HEK293 (cell line): ENCODE data around the gene TAAR6.

Experiments used
- CTCF ChIP-seq: fragments of 450-650 bp; formaldehyde crosslinking; IDR thresholded peaks from 2 replicates; pipeline ENCODE4 v1.5.1; 2016; ENCODE audit warnings: missing biosample characterization, missing genetic modification characterization
- KLF17 ChIP-seq: fragments of 450-650 bp; formaldehyde crosslinking; IDR thresholded peaks from 2 replicates; pipeline ENCODE4 v1.5.1; 2016; ENCODE audit warnings: missing biosample characterization, missing genetic modification characterization
- ZBTB21 ChIP-seq: fragments of 450-650 bp; formaldehyde crosslinking; IDR thresholded peaks from 2 replicates; pipeline ENCODE4 v1.5.1; 2017; ENCODE audit warnings: missing biosample characterization, missing genetic modification characterization
- ZBTB6 ChIP-seq: fragments of 450-650 bp; formaldehyde crosslinking; IDR thresholded peaks from 2 replicates; pipeline ENCODE4 v1.5.1; 2017; ENCODE audit warnings: missing biosample characterization, missing genetic modification characterization
- ZEB2 ChIP-seq: fragments of 450-650 bp; formaldehyde crosslinking; IDR thresholded peaks from 2 replicates; pipeline ENCODE4 v1.5.1; 2016; ENCODE audit warnings: missing biosample characterization, missing genetic modification characterization
- ZNF132 ChIP-seq: fragments of 450-650 bp; formaldehyde crosslinking; IDR thresholded peaks from 2 replicates; pipeline ENCODE4 v1.5.1; 2017; ENCODE audit warnings: missing biosample characterization, missing genetic modification characterization, borderline replicate concordance
- ZNF302 ChIP-seq: fragments of 450-650 bp; formaldehyde crosslinking; IDR thresholded peaks from 2 replicates; pipeline ENCODE4 v1.5.1; 2016; ENCODE audit warnings: missing biosample characterization, missing genetic modification characterization, low read depth
- ZNF530 ChIP-seq: fragments of 450-650 bp; formaldehyde crosslinking; IDR thresholded peaks from 2 replicates; pipeline ENCODE4 v1.5.1; 2016; ENCODE audit warnings: low read depth, missing biosample characterization, missing genetic modification characterization
- ZNF626 ChIP-seq: fragments of 450-650 bp; sonication (Bioruptor Pico); formaldehyde crosslinking; IDR thresholded peaks from 2 replicates; pipeline ENCODE4 v1.5.1; 2018; ENCODE audit warnings: missing biosample characterization, missing genetic modification characterization, inconsistent platforms
- ZNF707 ChIP-seq: fragments of 450-650 bp; formaldehyde crosslinking; IDR thresholded peaks from 2 replicates; pipeline ENCODE4 v1.5.1; 2016; ENCODE audit warnings: missing biosample characterization, missing genetic modification characterization
- TF ChIP-seq, protein P1 (sequence below): fragments of 450-650 bp; IDR thresholded peaks from 2 replicates; pipeline ENCODE4 v1.5.1; 2018; ENCODE audit warnings: missing biosample characterization, missing genetic modification characterization

DNA sequence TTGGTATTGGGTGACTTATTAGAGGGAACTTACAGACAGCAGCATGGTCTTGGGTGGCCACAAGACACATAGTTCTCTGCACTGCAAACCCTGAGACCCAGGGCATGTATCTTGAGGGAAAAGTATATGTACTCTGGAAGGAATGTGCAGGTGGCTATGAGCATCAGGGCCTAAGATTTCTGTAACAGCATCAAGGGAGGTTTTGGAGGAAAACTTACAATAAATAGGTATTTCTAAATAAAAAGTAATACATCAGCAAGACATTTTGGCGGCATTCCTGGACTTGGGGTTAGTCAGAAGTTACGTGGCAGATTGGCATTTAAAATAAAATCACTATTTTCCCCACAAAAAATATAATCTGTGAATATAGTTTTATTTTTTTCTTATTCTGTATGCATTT, 49.2 kb upstream of the TAAR6 start:
- TF ChIP-seq, protein P1, sequence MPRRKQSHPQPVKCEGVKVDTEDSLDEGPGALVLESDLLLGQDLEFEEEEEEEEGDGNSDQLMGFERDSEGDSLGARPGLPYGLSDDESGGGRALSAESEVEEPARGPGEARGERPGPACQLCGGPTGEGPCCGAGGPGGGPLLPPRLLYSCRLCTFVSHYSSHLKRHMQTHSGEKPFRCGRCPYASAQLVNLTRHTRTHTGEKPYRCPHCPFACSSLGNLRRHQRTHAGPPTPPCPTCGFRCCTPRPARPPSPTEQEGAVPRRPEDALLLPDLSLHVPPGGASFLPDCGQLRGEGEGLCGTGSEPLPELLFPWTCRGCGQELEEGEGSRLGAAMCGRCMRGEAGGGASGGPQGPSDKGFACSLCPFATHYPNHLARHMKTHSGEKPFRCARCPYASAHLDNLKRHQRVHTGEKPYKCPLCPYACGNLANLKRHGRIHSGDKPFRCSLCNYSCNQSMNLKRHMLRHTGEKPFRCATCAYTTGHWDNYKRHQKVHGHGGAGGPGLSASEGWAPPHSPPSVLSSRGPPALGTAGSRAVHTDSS (tag by site-specific recombination) = no peak
- TF ChIP-seq ZNF707 (no peak), CTCF (no peak), ZBTB21 (tag by site-specific recombination) (no peak), KLF17 (tag by site-specific recombination) (no peak), ZNF530 (tag by site-specific recombination) (no peak), ZNF302 (tag by site-specific recombination) (no peak), ZNF132 (tag by site-specific recombination) (no peak), ZNF626 (tag by site-specific recombination) (no peak), ZEB2 (tag by site-specific recombination) (no peak), ZBTB6 (no peak)
